ENCODE data around the gene EEA1.
A peak's percentile ranks its signal among the peaks of the same experiment; 100 is the strongest.

Gene EEA1

GRCh38 chr12:92886131-92886530, 43.0 kb downstream of the EEA1 start:
- no peak for DNase-seq (ENCODE audit: low spot score)

- no peak for DNase-seq (ENCODE audit: low spot score)
These were observed 49.3 kb downstream of the EEA1 start for GRCh38 chr12:92879698-92880322.

GRCh38 chr12:92877904-92878303, 51.2 kb downstream of the EEA1 start:
- no peak for DNase-seq (ENCODE audit: low spot score)

GRCh38 chr12:92876496-92876895, 52.6 kb downstream of the EEA1 start:
- no peak for DNase-seq (ENCODE audit: low spot score)

- no peak for DNase-seq (ENCODE audit: low spot score)
These were observed 58.0 kb downstream of the EEA1 start for GRCh38 chr12:92871116-92871515.

GRCh38 chr12:92866418-92866817, 62.7 kb downstream of the EEA1 start:
- DNase-seq (ENCODE audit: low spot score), result no peak

- DNase-seq (ENCODE audit: low spot score), result no peak
These were observed 65.8 kb downstream of the EEA1 start for GRCh38 chr12:92863251-92863650.

- no peak for DNase-seq (ENCODE audit: low spot score)
These were observed 67.7 kb downstream of the EEA1 start for GRCh38 chr12:92861381-92861780.

GRCh38 chr12:92860521-92860920, 68.6 kb downstream of the EEA1 start:
- DNase-seq (ENCODE audit: low spot score), result no peak

- no peak for DNase-seq (ENCODE audit: low spot score)
These were observed 69.3 kb downstream of the EEA1 start for GRCh38 chr12:92859650-92860386.

- no peak for DNase-seq (ENCODE audit: low spot score)
These were observed 71.3 kb downstream of the EEA1 start for GRCh38 chr12:92857818-92858217.

- no peak for DNase-seq (ENCODE audit: low spot score)
These were observed 74.8 kb downstream of the EEA1 start for GRCh38 chr12:92854344-92854743.

- no peak for DNase-seq (ENCODE audit: low spot score)
These were observed 80.4 kb downstream of the EEA1 start for GRCh38 chr12:92848740-92849139.

- DNase-seq (ENCODE audit: low spot score), result no peak
These were observed 81.7 kb downstream of the EEA1 start for GRCh38 chr12:92847368-92847767.

GRCh38 chr12:92845329-92845728, 83.8 kb downstream of the EEA1 start:
- no peak for DNase-seq (ENCODE audit: low spot score)

GRCh38 chr12:92844151-92844763, 84.8 kb downstream of the EEA1 start:
- no peak for DNase-seq (ENCODE audit: low spot score)

- DNase-seq (ENCODE audit: low spot score), result no peak
These were observed 99.3 kb downstream of the EEA1 start for GRCh38 chr12:92829686-92830282.

GRCh38 chr12:92828565-92828964, 100.5 kb downstream of the EEA1 start:
- DNase-seq (ENCODE audit: low spot score), result no peak

GRCh38 chr12:92827836-92828431, 101.2 kb downstream of the EEA1 start:
- DNase-seq (ENCODE audit: low spot score), result peak; percentile 38

GRCh38 chr12:92821142-92821541, 108.0 kb downstream of the EEA1 start:
- DNase-seq (ENCODE audit: low spot score), result no peak

- DNase-seq (ENCODE audit: low spot score), result no peak
These were observed 114.5 kb downstream of the EEA1 start for GRCh38 chr12:92814584-92814983.

GRCh38 chr12:92810370-92810769, 118.7 kb downstream of the EEA1 start:
- DNase-seq (ENCODE audit: low spot score), result no peak

- DNase-seq (ENCODE audit: low spot score), result no peak
These were observed 125.2 kb downstream of the EEA1 start for GRCh38 chr12:92803903-92804302.

All from iPS-NIHi11 (cell line).